ENCODE data around the gene EPB41L4A. TPM values are rescaled to one million over a fixed set of nuclear protein-coding genes. Genes with fewer than 3 reads are reported as not detected.

The EPB41L4A gene
- polyA plus RNA-seq, 1 donor (not counting 4 experiments of a cell fraction or from before 2014, with no cell fraction given), result 3.5 TPM

DNA sequence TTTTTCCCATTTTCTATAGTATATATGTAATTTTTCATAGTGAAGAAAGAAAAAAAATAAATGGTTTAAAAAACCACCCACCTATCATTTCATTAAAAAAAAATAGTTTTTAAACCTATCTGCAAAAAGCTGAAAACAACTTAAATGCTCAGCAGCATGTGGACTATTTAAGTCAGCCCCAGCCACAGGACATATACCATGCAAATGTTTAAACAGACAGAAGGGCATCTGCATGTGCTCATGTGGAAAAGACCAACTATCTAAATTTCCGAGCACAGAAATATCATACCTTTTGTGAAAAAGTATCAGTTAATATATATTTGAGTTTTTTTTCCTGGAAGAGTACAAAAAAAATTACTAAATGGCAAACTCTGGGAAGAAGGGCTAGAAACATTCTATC is 143.4 kb downstream of the EPB41L4A start:
- H2AFZ ChIP-seq (ENCODE audit: control insufficient read depth, low read length), result no peak overlapping the region
- DNase-seq (ENCODE audit: low read depth, low spot score) (no peak), FAIRE-seq (no peak)
- H3K27me3 ChIP-seq (ENCODE audit: control insufficient read depth, extremely low read depth, insufficient read depth, low read length), result no peaks in the 10 kb centered on the region
- no peaks in the 10 kb centered on the region for H3K4me1 ChIP-seq (ENCODE audit: control insufficient read depth, extremely low read depth, insufficient read depth, low read length)
- no peak overlapping the region for H3K27ac ChIP-seq (ENCODE audit: control insufficient read depth, insufficient read depth, low read length)
- no peaks in the 10 kb centered on the region for H3K79me2 ChIP-seq (ENCODE audit: control insufficient read depth, insufficient read depth, low read length)
- no peak overlapping the region for H3K4me2 ChIP-seq (ENCODE audit: control insufficient read depth, extremely low read depth, insufficient read depth, low read depth, low read length)
- no peaks in the 10 kb centered on the region for H3K9me1 ChIP-seq (ENCODE audit: control insufficient read depth, extremely low read depth, insufficient read depth, low read length)
- dilution Hi-C loops (cut with MboI; ENCODE audit: extremely low pct_ligation_motif_present, low sequenced_read_pairs), result no loop called here
- TF ChIP-seq, protein P1, sequence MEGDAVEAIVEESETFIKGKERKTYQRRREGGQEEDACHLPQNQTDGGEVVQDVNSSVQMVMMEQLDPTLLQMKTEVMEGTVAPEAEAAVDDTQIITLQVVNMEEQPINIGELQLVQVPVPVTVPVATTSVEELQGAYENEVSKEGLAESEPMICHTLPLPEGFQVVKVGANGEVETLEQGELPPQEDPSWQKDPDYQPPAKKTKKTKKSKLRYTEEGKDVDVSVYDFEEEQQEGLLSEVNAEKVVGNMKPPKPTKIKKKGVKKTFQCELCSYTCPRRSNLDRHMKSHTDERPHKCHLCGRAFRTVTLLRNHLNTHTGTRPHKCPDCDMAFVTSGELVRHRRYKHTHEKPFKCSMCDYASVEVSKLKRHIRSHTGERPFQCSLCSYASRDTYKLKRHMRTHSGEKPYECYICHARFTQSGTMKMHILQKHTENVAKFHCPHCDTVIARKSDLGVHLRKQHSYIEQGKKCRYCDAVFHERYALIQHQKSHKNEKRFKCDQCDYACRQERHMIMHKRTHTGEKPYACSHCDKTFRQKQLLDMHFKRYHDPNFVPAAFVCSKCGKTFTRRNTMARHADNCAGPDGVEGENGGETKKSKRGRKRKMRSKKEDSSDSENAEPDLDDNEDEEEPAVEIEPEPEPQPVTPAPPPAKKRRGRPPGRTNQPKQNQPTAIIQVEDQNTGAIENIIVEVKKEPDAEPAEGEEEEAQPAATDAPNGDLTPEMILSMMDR (optimal IDR thresholded peaks at IDR 0.05 in 1 of 3, IDR thresholded peaks at IDR 0.05 in 1 of 3, conservative IDR thresholded peaks at IDR 0.05 in 1 of 3; ENCODE audit: extremely low read depth in 1 of 3, insufficient read depth in 2 of 3, low read length in 3 of 3), result no peak
- no peak for TF ChIP-seq EZH2 (IDR thresholded peaks at IDR 0.05; ENCODE audit: low read length)
- H3K9ac ChIP-seq (ENCODE audit: control insufficient read depth, extremely low read depth, insufficient read depth, low read length), result no peak overlapping the region
- no peak overlapping the region for H3K4me3 ChIP-seq (ENCODE audit: control insufficient read depth in 2 of 3, extremely low read depth in 1 of 3, insufficient read depth in 2 of 3, low read depth in 1 of 3, low read length in 3 of 3)
- H3K36me3 ChIP-seq (ENCODE audit: control insufficient read depth in 2 of 2, extremely low read depth in 1 of 2, insufficient read depth in 2 of 2, low read length in 2 of 2), result no peaks in the 10 kb centered on the region
- H3K9me3 ChIP-seq (ENCODE audit: control insufficient read depth, low read depth, low read length), result no peaks in the 10 kb centered on the region
- no peaks in the 10 kb centered on the region for H4K20me1 ChIP-seq (ENCODE audit: control insufficient read depth, extremely low read depth, insufficient read depth, low read length)

DNA sequence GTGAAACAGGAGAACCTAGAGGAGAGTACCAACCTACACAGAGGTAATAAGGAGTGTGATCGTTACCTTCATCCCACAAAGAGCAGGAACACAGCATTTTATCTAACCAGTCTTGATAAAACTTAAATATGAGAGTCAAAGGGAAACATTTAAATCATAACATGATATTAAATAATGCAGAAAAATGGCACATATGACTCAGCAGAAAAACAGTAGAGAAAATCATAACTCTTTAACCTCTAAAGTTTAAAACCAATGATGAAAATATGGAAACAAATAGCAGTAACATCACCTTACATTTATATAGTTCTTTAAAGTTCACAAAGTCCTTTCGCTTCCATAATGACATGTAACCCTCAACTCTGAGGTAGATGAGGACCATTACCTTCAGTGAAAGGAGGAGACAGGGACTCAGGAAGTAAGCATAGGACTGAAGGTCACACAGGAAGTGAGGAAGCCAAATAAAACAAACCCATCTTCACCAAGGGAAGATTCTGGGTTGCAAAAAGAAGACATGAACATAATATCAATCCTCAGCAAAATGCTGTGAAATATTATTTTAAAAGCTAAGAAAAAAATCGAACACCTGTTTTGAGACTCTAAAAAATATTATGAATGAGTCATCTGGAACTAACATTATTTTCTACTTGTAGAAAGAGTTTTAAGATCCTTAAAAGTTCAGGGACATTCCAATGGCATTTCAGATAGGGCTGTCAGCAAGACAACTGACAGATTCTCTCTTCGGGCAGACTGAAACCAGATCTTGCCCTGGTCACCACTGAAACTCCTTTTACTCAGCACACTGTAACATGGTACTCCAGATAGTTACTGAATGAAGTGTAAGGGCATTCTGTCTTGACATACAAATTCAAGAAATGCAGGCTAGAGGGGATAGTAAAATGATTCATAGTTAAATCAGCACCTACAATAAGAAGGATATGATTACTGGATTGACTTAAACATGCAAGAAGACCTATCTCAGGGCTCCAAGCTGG is 148.5 kb downstream of the EPB41L4A start:
- FAIRE-seq, result no peak

More for the DNA sequence above, 148.5 kb downstream of the EPB41L4A start:
- no peaks in the 10 kb centered on the region for H4K20me1 ChIP-seq (ENCODE audit: control insufficient read depth, extremely low read depth, insufficient read depth, low read length)
- dilution Hi-C loops (cut with MboI; ENCODE audit: extremely low pct_ligation_motif_present, low sequenced_read_pairs), result no loop called here
- no peaks in the 10 kb centered on the region for H3K27me3 ChIP-seq (ENCODE audit: control insufficient read depth, extremely low read depth, insufficient read depth, low read length)
- H3K4me1 ChIP-seq (ENCODE audit: control insufficient read depth, extremely low read depth, insufficient read depth, low read length), result no peaks in the 10 kb centered on the region
- DNase-seq (ENCODE audit: low read depth, low spot score), result no peak
- no peak overlapping the region for H3K9ac ChIP-seq (ENCODE audit: control insufficient read depth, extremely low read depth, insufficient read depth, low read length)
- H3K9me1 ChIP-seq (ENCODE audit: control insufficient read depth, extremely low read depth, insufficient read depth, low read length), result no peaks in the 10 kb centered on the region
- no peak overlapping the region for H2AFZ ChIP-seq (ENCODE audit: control insufficient read depth, low read length)
- no peaks in the 10 kb centered on the region for H3K9me3 ChIP-seq (ENCODE audit: control insufficient read depth, low read depth, low read length)
- H3K4me2 ChIP-seq (ENCODE audit: control insufficient read depth, extremely low read depth, insufficient read depth, low read depth, low read length), result no peak overlapping the region
- H3K27ac ChIP-seq (ENCODE audit: control insufficient read depth, insufficient read depth, low read length), result no peak overlapping the region
- H3K79me2 ChIP-seq (ENCODE audit: control insufficient read depth, insufficient read depth, low read length), result no peaks in the 10 kb centered on the region
- H3K36me3 ChIP-seq (ENCODE audit: control insufficient read depth in 2 of 2, extremely low read depth in 1 of 2, insufficient read depth in 2 of 2, low read length in 2 of 2), result no peaks in the 10 kb centered on the region
- no peak overlapping the region for H3K4me3 ChIP-seq (ENCODE audit: control insufficient read depth in 2 of 3, extremely low read depth in 1 of 3, insufficient read depth in 2 of 3, low read depth in 1 of 3, low read length in 3 of 3)
- TF ChIP-seq EZH2 (IDR thresholded peaks at IDR 0.05; ENCODE audit: low read length), result no peak
- TF ChIP-seq, protein P1 (optimal IDR thresholded peaks at IDR 0.05 in 1 of 3, IDR thresholded peaks at IDR 0.05 in 1 of 3, conservative IDR thresholded peaks at IDR 0.05 in 1 of 3; ENCODE audit: extremely low read depth in 1 of 3, insufficient read depth in 2 of 3, low read length in 3 of 3), result no peak

Data from keratinocyte (primary cell).